ENCODE results near the gene GPR119. TPM values are rescaled to one million over a fixed set of nuclear protein-coding genes. Genes with fewer than 3 reads are reported as not detected.

Gene GPR119
- total RNA-seq = not detected in 2 replicates

GRCh38 chrX:130385520-130385919, at the start of gene GPR119:
TSS of gene GPR119 (minus strand) at chrX:130385674. CDS start at chrX:130385447, 227 bp downstream.

GRCh38 chrX:130401415-130402207, 16.1 kb upstream of the GPR119 start, which contains the start of gene RBMX2:
TSS of gene RBMX2 (plus strand) at chrX:130401987. CDS start at chrX:130402033, 46 bp downstream.

GRCh38 chrX:130339408-130340222, 45.9 kb downstream of the GPR119 start, which contains the start of gene SLC25A14:
TSS of gene SLC25A14 (plus strand) at chrX:130339919. CDS start at chrX:130340279, 360 bp downstream.

Other genes starting within 250 kb of the GPR119 start
- gene AIFM1, start 219.8 kb downstream of the GPR119 start, total RNA-seq = 16.1 and 21.6 TPM in 2 replicates
- 1.5 and 3.7 TPM in 2 replicates for gene RAB33A, start 213.7 kb downstream of the GPR119 start, total RNA-seq
- 7.4 and 7.6 TPM in 2 replicates for gene ZNF280C, start 116.8 kb downstream of the GPR119 start, total RNA-seq
- gene SLC25A14, start 45.8 kb downstream of the GPR119 start, total RNA-seq = 10.5 and 13.0 TPM in 2 replicates
- 25.2 and 30.9 TPM in 2 replicates for gene RBMX2, start 16.3 kb upstream of the GPR119 start, total RNA-seq